AG09319 (cell line): Measurements from ENCODE around the gene WDCP.

Source experiments
- DNase-seq: peaks from one replicate; pipeline ENCODE4 v3.0.0-alpha.2; 2010; ENCODE audit warnings: low read depth; ENCODE audit errors: extremely low read depth
- CTCF ChIP-seq: IDR thresholded peaks from 2 replicates; pipeline ENCODE4 v1.5.1; 2011; ENCODE audit warnings: low read depth, mild to moderate bottlenecking, inconsistent platforms, low read length, moderate library complexity

WDCP gene

GRCh38 chr2:24076849-24077534 lies 29.8 kb upstream of the WDCP start:
- TF ChIP-seq CTCF: no peak
- no peak for DNase-seq

GRCh38 chr2:24075915-24076848 lies 29.0 kb upstream of the WDCP start, which contains the start of gene SF3B6:
SF3B6 (minus strand) TSS chr2:24076326; CDS start chr2:24076229, 97 bp downstream.
- DNase-seq: peak; percentile 92
- TF ChIP-seq CTCF: no peak

- no peak for DNase-seq
- TF ChIP-seq CTCF: no peak
These were observed 28.1 kb upstream of the WDCP start for GRCh38 chr2:24075259-24075658.

GRCh38 chr2:24073816-24074215 lies 26.6 kb upstream of the WDCP start:
- TF ChIP-seq CTCF: no peak
- no peak for DNase-seq

- no peak for DNase-seq
These were observed 25.1 kb upstream of the WDCP start for GRCh38 chr2:24072259-24072658.

GRCh38 chr2:24065341-24065740 lies 18.1 kb upstream of the WDCP start:
- TF ChIP-seq CTCF: no peak
- DNase-seq: no peak

More at GRCh38 chr2:24072259-24072658, 25.1 kb upstream of the WDCP start:
- no peak for TF ChIP-seq CTCF
